H1 (cell line): ENCODE data around the gene PLD5. TPM values are rescaled to one million over a fixed set of nuclear protein-coding genes. Genes with fewer than 3 reads are reported as not detected.

Experiments
- ASH2L ChIP-seq: fragments of 200-600, 300-600 bp; sonication (generic); IDR thresholded peaks from one replicate; pipeline ENCODE4 v1.7.1; 2017; ENCODE audit warnings: low read length
- CHD1 ChIP-seq: IDR thresholded peaks from 2 replicates; pipeline ENCODE4 v1.6.1; 2012; ENCODE audit warnings: low read depth, low read length, improper control_type of control experiment
- EGR1 ChIP-seq: IDR thresholded peaks from 2 replicates; pipeline ENCODE4 v1.6.1; 2011; ENCODE audit warnings: low read depth, low read length, borderline replicate concordance
- POLR2AphosphoS5 ChIP-seq: IDR thresholded peaks from 2 replicates; pipeline ENCODE4 v1.6.1; 2011; ENCODE audit warnings: low read depth, low read length
- SP4 ChIP-seq: IDR thresholded peaks from 2 replicates; pipeline ENCODE4 v1.6.1; 2012; ENCODE audit warnings: low read length, inconsistent platforms
- polyA plus RNA-seq, 7 experiments: library from polyadenylated mRNA; depleted of rRNA in 3 of 7; stranded (reverse) in 5 of 7; unstranded in 2 of 7; fragments of >200 nt in 5 of 7; fragments of 200-250 nt in 2 of 7; gene quantifications; 1 replicate in 5 of 7; 2 replicates in 1 of 7; 4 replicates in 1 of 7; pipeline versions ENCODE4 v1.2.1 to v1.2.3, GENCODE V29; 2011 to 2013; ENCODE audit warnings: missing spikeins in 2 of 7, mixed read lengths in 2 of 7
- total RNA-seq: library from RNA; stranded (reverse); fragmentation: NEBNext Ultra II Directional; extraction: Animal tissue kit (Norgen Biotek cat#: 25700); gene quantifications from 2 replicates; pipeline ENCODE4 v1.2.1, GENCODE V29; 2021
- TF ChIP-seq, protein P1 (sequence below): IDR thresholded peaks from 2 replicates; pipeline ENCODE4 v1.6.1; 2012; ENCODE audit warnings: low read length, inconsistent platforms

The PLD5 gene
- total and polyA plus RNA-seq, 2 of the 8 experiments (the other 6 are each of a cell fraction or from before 2014, with no cell fraction given): 0.86 to 8.5 TPM

- TF ChIP-seq EGR1: no peak
- TF ChIP-seq, protein P1, sequence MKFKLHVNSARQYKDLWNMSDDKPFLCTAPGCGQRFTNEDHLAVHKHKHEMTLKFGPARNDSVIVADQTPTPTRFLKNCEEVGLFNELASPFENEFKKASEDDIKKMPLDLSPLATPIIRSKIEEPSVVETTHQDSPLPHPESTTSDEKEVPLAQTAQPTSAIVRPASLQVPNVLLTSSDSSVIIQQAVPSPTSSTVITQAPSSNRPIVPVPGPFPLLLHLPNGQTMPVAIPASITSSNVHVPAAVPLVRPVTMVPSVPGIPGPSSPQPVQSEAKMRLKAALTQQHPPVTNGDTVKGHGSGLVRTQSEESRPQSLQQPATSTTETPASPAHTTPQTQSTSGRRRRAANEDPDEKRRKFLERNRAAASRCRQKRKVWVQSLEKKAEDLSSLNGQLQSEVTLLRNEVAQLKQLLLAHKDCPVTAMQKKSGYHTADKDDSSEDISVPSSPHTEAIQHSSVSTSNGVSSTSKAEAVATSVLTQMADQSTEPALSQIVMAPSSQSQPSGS: no peak
- no peak for TF ChIP-seq SP4
- no peak for TF ChIP-seq CHD1
- no peak for TF ChIP-seq ASH2L
- TF ChIP-seq POLR2AphosphoS5: no peak
These were observed 324.6 kb downstream of the PLD5 start (continued) for GRCh38 chr1:242199776-242200458.
